HepG2 (cell line): ENCODE data around the gene GMEB2. TPM values are rescaled to one million over a fixed set of nuclear protein-coding genes. Genes with fewer than 3 reads are reported as not detected.

Experiments used
- ATAC-seq: fragments of 200-7000 bp; cut with Tn5 transposase; 3 replicates; pipeline ENCODE4 v1.9.1; 2020; ENCODE audit warnings: mild to moderate bottlenecking, moderate library complexity
- BruUV-seq: library from RNA; stranded (reverse); fragments of 400-500 nt; replicated peaks from 2 replicates; lab custom pipeline; 2021; lab: Mats Ljungman, UMichigan
- CTCF ChIA-PET: fragments of 300-600 bp; formaldehyde crosslinking; extraction: SDS; loops from one replicate; lab custom pipeline; 2021; ENCODE audit warnings: low total read pairs, inconsistent platforms, low intra/inter-chr PET ratio; lab: Yijun Ruan, JAX
- POLR2A ChIA-PET: fragments of 350-600 bp; sonication (Branson Sonifier 250); formaldehyde crosslinking; loops from one replicate; lab custom pipeline; 2020; ENCODE audit warnings: antibody characterized with exemption, inconsistent platforms; lab: Yijun Ruan, JAX
- DNase-seq: peaks from one replicate; pipeline ENCODE4 v3.0.0-alpha.2; 2015; ENCODE audit warnings: low spot score
- FAIRE-seq: peaks from 3 replicates; lab custom pipeline; 2011; peaks lifted over from hg19 to GRCh38; lab: Jason Lieb, UNC
- H2AFZ ChIP-seq: one replicate; pipeline ENCODE4 v1.6.1; 2011; ENCODE audit warnings: low read length, inconsistent platforms
- H3K27ac ChIP-seq: fragments of 300-600 bp; 3 replicates; pipeline ENCODE4 v1.8.0; 2011; ENCODE audit warnings: mixed run types, mild to moderate bottlenecking, mixed read lengths, low read length, inconsistent platforms; ENCODE audit not compliant: insufficient read depth; ENCODE audit errors: extremely low read length
- H3K27me3 ChIP-seq, 2 experiments: fragments of 200-600 bp in 1 of 2; 2 replicates in 1 of 2; 3 replicates in 1 of 2; pipeline versions ENCODE4 v1.6.0 to v1.8.0; 2011; ENCODE audit warnings: low read length in 2 of 2, mild to moderate bottlenecking in 2 of 2, moderate library complexity in 2 of 2, inconsistent platforms in 1 of 2; ENCODE audit not compliant: insufficient read depth in 2 of 2, control insufficient read depth in 1 of 2
- H3K36me3 ChIP-seq, 2 experiments: fragments of 200-600 bp in 1 of 2; replicated peaks in 1 of 2; 2 replicates in 1 of 2; 3 replicates in 1 of 2; pipeline versions ENCODE4 v1.5.1 to v1.8.0; 2011; ENCODE audit warnings: low read length in 2 of 2, inconsistent platforms in 1 of 2; ENCODE audit not compliant: insufficient read depth in 2 of 2, control insufficient read depth in 1 of 2
- H3K4me1 ChIP-seq: 2 replicates; pipeline ENCODE4 v1.5.1; 2012; ENCODE audit warnings: low read length, inconsistent platforms; ENCODE audit not compliant: insufficient read depth
- H3K4me2 ChIP-seq: 2 replicates; pipeline ENCODE4 v1.6.0; 2011; ENCODE audit warnings: low read depth, low read length, inconsistent platforms
- H3K4me3 ChIP-seq, 3 experiments: fragments of 200-600 bp in 1 of 3; sonication (generic), shearing (Covaris generic) in 1 of 3; replicated peaks in 1 of 3; 2 replicates each; pipeline ENCODE4 v1.5.1; 2011 to 2016; ENCODE audit warnings: low read length in 3 of 3, inconsistent platforms in 2 of 3, low read depth in 2 of 3, mild to moderate bottlenecking in 2 of 3, control low read depth in 1 of 3, mixed read lengths in 1 of 3; ENCODE audit not compliant: insufficient read depth in 1 of 3
- H3K79me2 ChIP-seq: one replicate; pipeline ENCODE4 v1.6.1; 2011; ENCODE audit warnings: low read length, inconsistent platforms; ENCODE audit not compliant: insufficient read depth
- H3K9ac ChIP-seq: 2 replicates; pipeline ENCODE4 v1.6.0; 2011; ENCODE audit warnings: mild to moderate bottlenecking, low read depth, low read length, inconsistent platforms; ENCODE audit not compliant: insufficient read depth
- H3K9me3 ChIP-seq: 2 replicates; pipeline ENCODE4 v1.5.1; 2012; ENCODE audit warnings: mild to moderate bottlenecking, low read length
- H4K20me1 ChIP-seq: 2 replicates; pipeline ENCODE4 v1.6.0; 2011; ENCODE audit warnings: inconsistent platforms, mild to moderate bottlenecking, low read length, moderate library complexity; ENCODE audit not compliant: insufficient read depth
- HNRNPLL ChIP-seq: fragments of 200-400 bp; formaldehyde crosslinking; IDR thresholded peaks from 2 replicates; pipeline ENCODE4 v1.6.1; 2017; ENCODE audit warnings: mild to moderate bottlenecking, low read depth, low read length; ENCODE audit not compliant: poor library complexity, severe bottlenecking
- KLF13 ChIP-seq: sonication (generic); formaldehyde crosslinking; IDR thresholded peaks from 2 replicates; pipeline ENCODE4 v1.4.0; 2020; ENCODE audit warnings: mild to moderate bottlenecking, missing genetic modification reagents
- MTA1 ChIP-seq: sonication (generic); formaldehyde crosslinking; IDR thresholded peaks from 2 replicates; pipeline ENCODE4 v1.4.0; 2020; ENCODE audit warnings: missing genetic modification reagents, mild to moderate bottlenecking, borderline replicate concordance
- MXI1 ChIP-seq: IDR thresholded peaks from 3 replicates; pipeline ENCODE4 v1.6.1; 2012; ENCODE audit warnings: low read depth, low read length, inconsistent platforms, borderline replicate concordance
- ZNF678 ChIP-seq: sonication (generic); formaldehyde crosslinking; IDR thresholded peaks from 2 replicates; pipeline ENCODE4 v1.4.0; 2020; ENCODE audit warnings: mild to moderate bottlenecking, missing genetic modification reagents
- ZNF703 ChIP-seq: sonication (generic); formaldehyde crosslinking; IDR thresholded peaks from 2 replicates; pipeline ENCODE4 v1.5.1; 2020; ENCODE audit warnings: missing genetic modification reagents, mild to moderate bottlenecking, moderate library complexity, borderline replicate concordance
- ZNF776 ChIP-seq: sonication (generic); formaldehyde crosslinking; IDR thresholded peaks from 2 replicates; pipeline ENCODE4 v1.4.0; 2020; ENCODE audit warnings: mild to moderate bottlenecking, missing genetic modification reagents
- ZZZ3 ChIP-seq: sonication (generic); formaldehyde crosslinking; IDR thresholded peaks from 2 replicates; pipeline ENCODE4 v1.4.0; 2020; ENCODE audit warnings: missing genetic modification reagents, mild to moderate bottlenecking, borderline replicate concordance
- WGBS: methylation state at CpG from one replicate; pipeline ENCODE4 v1.1.6; 2017; ENCODE audit warnings: low lambda C conversion rate; 5-methylcytosine and 5-hydroxymethylcytosine counted together
- in situ Hi-C: cut with HindIII; loops from 2 replicates; pipeline ENCODE4 v1.10.0; 2017; ENCODE audit warnings: low pct_unique_long_range_greater_than_20kb; ENCODE audit not compliant: extremely low pct_ligation_motif_present
- intact Hi-C: fragments of 100-400 bp; cut with micrococcal nuclease; formaldehyde crosslinking; loops from one replicate; pipeline ENCODE4 v1.10.0; 2022; ENCODE audit not compliant: unreplicated experiment
- polyA plus RNA-seq, 8 experiments: library from polyadenylated mRNA; depleted of rRNA in 3 of 8; stranded (reverse) in 7 of 8; unstranded in 1 of 8; fragments of >200 nt; fragmentation: Illumina TruSeq in 4 of 8; extraction: Trizol in 4 of 8; gene quantifications; 2 replicates each; pipeline versions ENCODE4 v1.2.1 to v1.2.3, GENCODE V29; 2011 to 2016; ENCODE audit warnings: low read depth in 4 of 8, missing spikeins in 1 of 8, mixed read lengths in 1 of 8; ENCODE audit not compliant: insufficient read depth in 1 of 8
- total RNA-seq, 5 experiments: library from RNA; depleted of rRNA; stranded (reverse); fragments of >200 nt; fragmentation: Illumina TruSeq; extraction: Trizol; gene quantifications; 2 replicates each; pipeline ENCODE4 v1.2.3, GENCODE V29; 2016; ENCODE audit warnings: low read depth in 1 of 5
- TF ChIP-seq, protein P1 (sequence below): sonication (generic); formaldehyde crosslinking; IDR thresholded peaks from 2 replicates; pipeline ENCODE4 v1.4.0; 2020; ENCODE audit warnings: missing genetic modification reagents, mild to moderate bottlenecking, borderline replicate concordance
- TF ChIP-seq, protein P2 (sequence below): sonication (generic); formaldehyde crosslinking; IDR thresholded peaks from 2 replicates; pipeline ENCODE4 v1.4.0; 2020; ENCODE audit warnings: mild to moderate bottlenecking, missing genetic modification reagents
- TF ChIP-seq, protein P3 (sequence below): sonication (generic); formaldehyde crosslinking; conservative IDR thresholded peaks from 2 replicates; pipeline ENCODE4 v1.4.0; 2020; ENCODE audit warnings: missing genetic modification reagents

Gene GMEB2
- total and polyA plus RNA-seq, 2 of the 13 experiments (the other 11 are each of a cell fraction or from before 2014, with no cell fraction given) = 10.6 to 12.4 TPM

DNA sequence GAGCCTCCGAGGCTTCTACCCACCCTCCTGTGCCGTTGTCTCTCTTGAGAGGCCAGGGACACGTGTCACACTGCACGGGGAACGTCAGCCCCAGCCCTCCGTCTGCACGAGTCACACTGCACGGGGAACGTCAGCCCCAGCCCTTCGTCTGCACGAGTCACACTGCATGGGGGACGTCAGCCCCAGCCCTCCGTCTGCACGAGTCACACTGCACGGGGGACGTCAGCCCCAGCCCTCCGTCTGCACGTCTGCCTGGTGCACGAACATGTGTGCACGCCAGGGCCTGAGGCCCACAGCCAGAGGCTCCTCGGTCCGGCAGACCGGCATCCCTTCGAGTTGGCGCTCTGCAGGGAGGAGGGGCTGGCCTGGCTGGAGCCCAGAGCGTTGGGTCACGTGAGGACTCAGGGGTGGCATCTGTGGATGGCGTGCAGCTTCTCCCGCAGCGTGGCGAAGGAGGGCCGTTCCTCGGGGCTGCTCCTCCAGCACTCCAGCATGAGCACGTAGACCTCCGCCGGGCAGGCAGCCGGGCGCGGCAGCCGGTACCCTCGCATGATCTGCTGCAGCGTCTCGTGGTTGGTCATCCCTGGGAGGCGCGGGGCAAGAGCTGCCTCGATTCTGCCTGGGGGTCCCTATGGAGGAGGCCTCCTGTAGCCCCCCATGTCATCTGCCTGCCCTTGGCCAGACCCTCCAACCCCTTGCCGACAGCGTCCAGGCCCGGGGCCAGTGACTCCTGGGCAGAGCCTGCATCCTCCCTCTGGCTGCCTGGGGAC is 86.3 kb downstream of the GMEB2 start (continued):
- peak; percentile 52; the same call in 1 of the 2 replicates for TF ChIP-seq KLF13 (CRISPR knock-in tag)
- 0 out of 2 replicates have a peak, but pooled peaks have one; percentile 14 for TF ChIP-seq MTA1 (CRISPR knock-in tag)
- TF ChIP-seq ZZZ3 (CRISPR knock-in tag) = 0 out of 2 replicates have a peak, but pooled peaks have one; percentile 37

DNA sequence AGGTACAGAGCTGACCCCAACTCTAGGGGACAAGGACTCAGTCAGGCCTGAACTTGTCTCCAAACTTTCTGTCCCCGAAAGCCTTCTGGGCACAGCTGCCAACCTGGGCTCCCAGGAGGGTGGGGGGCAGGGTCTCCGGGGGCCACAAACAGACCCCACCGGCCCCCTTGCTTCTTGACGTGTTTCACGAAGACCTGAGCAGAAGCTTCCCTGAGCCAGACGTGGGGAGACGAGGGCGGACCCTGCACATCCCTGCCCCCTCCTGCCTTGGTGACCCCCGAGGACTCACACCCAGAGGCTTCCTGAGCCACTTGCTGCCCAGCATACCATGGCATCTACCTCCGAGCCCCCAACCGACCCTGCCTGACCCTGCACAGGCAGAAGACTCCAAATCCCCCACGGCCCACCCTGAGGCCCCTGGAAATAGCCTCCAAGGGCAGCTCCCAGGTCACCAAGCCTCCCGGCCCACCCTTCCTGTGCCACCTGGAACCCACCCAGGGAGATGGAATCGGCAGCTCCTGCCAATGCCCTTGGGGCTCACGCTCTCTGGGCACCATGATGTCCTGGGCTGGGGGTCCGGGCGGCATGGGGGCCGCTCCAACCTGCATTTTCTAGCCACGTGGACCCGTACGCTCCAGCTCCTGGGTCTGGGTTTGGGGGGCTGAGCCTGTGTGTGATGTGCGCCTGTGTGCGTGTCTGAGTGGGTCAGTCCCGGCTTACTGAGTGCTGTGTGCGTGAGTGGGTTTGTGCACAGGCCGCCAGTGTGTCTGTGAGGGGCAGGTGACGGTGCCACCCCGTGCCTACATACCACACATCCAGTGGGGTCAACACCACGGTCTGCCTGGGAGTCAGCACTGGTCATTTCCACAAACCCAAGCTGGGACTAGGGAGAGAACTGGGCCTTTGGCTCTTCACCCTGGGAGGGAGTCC is 87.2 kb downstream of the GMEB2 start:
- H3K4me1 ChIP-seq = peaks cover 51% of the 10 kb centered on the region
- in situ Hi-C loops = loop anchor here (5.0 kb wide), 1 partner anchor 38 kb away; no protein-coding TSS in a partner anchor
- no peak for TF ChIP-seq MXI1
- TF ChIP-seq, protein P1, sequence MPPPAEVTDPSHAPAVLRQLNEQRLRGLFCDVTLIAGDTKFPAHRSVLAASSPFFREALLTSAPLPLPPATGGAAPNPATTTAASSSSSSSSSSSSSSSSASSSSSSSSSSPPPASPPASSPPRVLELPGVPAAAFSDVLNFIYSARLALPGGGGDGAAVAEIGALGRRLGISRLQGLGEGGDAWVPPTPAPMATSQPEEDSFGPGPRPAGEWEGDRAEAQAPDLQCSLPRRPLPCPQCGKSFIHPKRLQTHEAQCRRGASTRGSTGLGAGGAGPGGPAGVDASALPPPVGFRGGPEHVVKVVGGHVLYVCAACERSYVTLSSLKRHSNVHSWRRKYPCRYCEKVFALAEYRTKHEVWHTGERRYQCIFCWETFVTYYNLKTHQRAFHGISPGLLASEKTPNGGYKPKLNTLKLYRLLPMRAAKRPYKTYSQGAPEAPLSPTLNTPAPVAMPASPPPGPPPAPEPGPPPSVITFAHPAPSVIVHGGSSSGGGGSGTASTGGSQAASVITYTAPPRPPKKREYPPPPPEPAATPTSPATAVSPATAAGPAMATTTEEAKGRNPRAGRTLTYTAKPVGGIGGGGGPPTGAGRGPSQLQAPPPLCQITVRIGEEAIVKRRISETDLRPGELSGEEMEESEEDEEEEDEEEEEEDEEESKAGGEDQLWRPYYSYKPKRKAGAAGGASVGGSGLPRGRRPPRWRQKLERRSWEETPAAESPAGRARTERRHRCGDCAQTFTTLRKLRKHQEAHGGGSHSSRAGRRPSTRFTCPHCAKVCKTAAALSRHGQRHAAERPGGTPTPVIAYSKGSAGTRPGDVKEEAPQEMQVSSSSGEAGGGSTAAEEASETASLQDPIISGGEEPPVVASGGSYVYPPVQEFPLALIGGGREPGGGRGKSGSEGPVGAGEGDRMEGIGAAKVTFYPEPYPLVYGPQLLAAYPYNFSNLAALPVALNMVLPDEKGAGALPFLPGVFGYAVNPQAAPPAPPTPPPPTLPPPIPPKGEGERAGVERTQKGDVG (CRISPR knock-in tag) = 0 out of 2 replicates have a peak, but pooled peaks have one; percentile 15
- TF ChIP-seq, protein P2, sequence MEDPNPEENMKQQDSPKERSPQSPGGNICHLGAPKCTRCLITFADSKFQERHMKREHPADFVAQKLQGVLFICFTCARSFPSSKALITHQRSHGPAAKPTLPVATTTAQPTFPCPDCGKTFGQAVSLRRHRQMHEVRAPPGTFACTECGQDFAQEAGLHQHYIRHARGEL (CRISPR knock-in tag) = 0 out of 2 replicates have a peak, but pooled peaks have one; percentile 46
- TF ChIP-seq, protein P3, sequence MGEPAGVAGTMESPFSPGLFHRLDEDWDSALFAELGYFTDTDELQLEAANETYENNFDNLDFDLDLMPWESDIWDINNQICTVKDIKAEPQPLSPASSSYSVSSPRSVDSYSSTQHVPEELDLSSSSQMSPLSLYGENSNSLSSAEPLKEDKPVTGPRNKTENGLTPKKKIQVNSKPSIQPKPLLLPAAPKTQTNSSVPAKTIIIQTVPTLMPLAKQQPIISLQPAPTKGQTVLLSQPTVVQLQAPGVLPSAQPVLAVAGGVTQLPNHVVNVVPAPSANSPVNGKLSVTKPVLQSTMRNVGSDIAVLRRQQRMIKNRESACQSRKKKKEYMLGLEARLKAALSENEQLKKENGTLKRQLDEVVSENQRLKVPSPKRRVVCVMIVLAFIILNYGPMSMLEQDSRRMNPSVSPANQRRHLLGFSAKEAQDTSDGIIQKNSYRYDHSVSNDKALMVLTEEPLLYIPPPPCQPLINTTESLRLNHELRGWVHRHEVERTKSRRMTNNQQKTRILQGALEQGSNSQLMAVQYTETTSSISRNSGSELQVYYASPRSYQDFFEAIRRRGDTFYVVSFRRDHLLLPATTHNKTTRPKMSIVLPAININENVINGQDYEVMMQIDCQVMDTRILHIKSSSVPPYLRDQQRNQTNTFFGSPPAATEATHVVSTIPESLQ = no peak
- peak; percentile 12 for TF ChIP-seq HNRNPLL
- 0 out of 2 replicates have a peak, but pooled peaks have one; percentile 24 for TF ChIP-seq ZNF776 (CRISPR knock-in tag)
- no peak for TF ChIP-seq ZNF703 (CRISPR knock-in tag)
- no peak for TF ChIP-seq ZNF678 (CRISPR knock-in tag)
- TF ChIP-seq, all 625 proteins: peak for 4
- H3K4me3 ChIP-seq = peak overlapping the region in 1 of 3 experiments; percentile 15; a peak in 1 of 6 replicates
- no peaks in the 10 kb centered on the region for H4K20me1 ChIP-seq
- H3K27me3 ChIP-seq = peaks cover 41 to 69% of the 10 kb centered on the region in 2 experiments
- 49% methylated on average over 24 of the region's 29 CpGs for whole genome bisulfite sequencing
- no peak overlapping the region for H2AFZ ChIP-seq
- FAIRE-seq (no peak), ATAC-seq (no peak), DNase-seq (no peak)
- peak overlapping the region; percentile 54; the same call in 1 of the 2 replicates for H3K4me2 ChIP-seq
- H3K9ac ChIP-seq = no peak overlapping the region
- POLR2A ChIA-PET = interaction anchor here (0.8 to 2.2 kb wide), 3 partner anchors 18 to 325 kb away, joined by 3 to 11 read pairs (median 3); partner anchors contain the start of genes PPDPF, RTEL1 and TPD52L2
- H3K79me2 ChIP-seq = no peaks in the 10 kb centered on the region
- CTCF ChIA-PET = interaction anchor here (2.7 kb wide), 1 partner anchor 40 kb away, joined by 29 read pairs; no protein-coding TSS in a partner anchor
- H3K27ac ChIP-seq = no peak overlapping the region
- no TSS peak for BruUV-seq
- intact Hi-C loops = loop anchor here (2.0 to 10.0 kb wide), 5 partner anchors 88 to 433 kb away; partner anchors contain the start of genes GMEB2, LIME1, RTEL1 and SLC2A4RG
- no peaks in the 10 kb centered on the region for H3K36me3 ChIP-seq
- no peaks in the 10 kb centered on the region for H3K9me3 ChIP-seq
